Kidney epithelial cell (primary cell): Measurements from ENCODE around the gene RASAL1. TPM values are rescaled to one million over a fixed set of nuclear protein-coding genes. Genes with fewer than 3 reads are reported as not detected.

Experiments
- DNase-seq: peaks from one replicate; pipeline ENCODE4 v3.0.0-alpha.2; 2010; ENCODE audit warnings: low read depth
- H3K27me3 ChIP-seq: 2 replicates; pipeline ENCODE4 v1.6.0; 2011; ENCODE audit warnings: low read length; ENCODE audit not compliant: control insufficient read depth, insufficient read depth
- H3K36me3 ChIP-seq: 2 replicates; pipeline ENCODE4 v1.5.1; 2011; ENCODE audit warnings: low read length; ENCODE audit not compliant: control insufficient read depth, insufficient read depth
- H3K4me3 ChIP-seq: 2 replicates; pipeline ENCODE4 v1.5.1; 2011; ENCODE audit warnings: low read depth, mild to moderate bottlenecking, control low read depth, low read length
- total RNA-seq: library from RNA; depleted of rRNA; stranded (reverse); fragments of >200 nt; gene quantifications from 2 replicates; pipeline ENCODE4 v1.2.3, GENCODE V29; 2015
- TF ChIP-seq, protein P1 (sequence below): IDR thresholded peaks from 2 replicates; pipeline ENCODE4 v1.5.1; 2011; ENCODE audit warnings: mild to moderate bottlenecking, moderate library complexity, low read length, control low read depth, inconsistent platforms; ENCODE audit not compliant: insufficient read depth, poor library complexity, severe bottlenecking

RASAL1 gene
- total RNA-seq, 1 donor from 2014 or later: 1.1 TPM

DNA sequence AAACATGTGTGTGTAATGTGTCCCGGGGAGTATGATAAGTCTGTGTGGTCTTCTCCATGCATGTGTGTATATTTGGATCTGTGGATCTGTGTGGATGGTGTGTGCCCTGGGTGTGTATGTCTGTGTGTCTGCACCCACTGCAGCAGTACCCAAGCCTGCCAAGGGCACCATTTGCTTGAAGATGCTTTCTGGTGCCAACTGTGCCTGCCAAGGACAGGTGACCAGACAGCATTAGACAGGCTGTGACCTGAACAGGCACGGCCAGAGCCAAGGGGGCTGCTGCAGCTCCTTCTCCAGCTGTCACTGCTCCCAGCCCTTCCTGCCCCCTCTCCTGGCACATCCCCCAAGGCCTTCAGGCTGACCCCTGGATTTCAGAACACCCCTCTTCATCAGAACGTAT is 44.1 kb downstream of the RASAL1 start:
- no peaks in the 10 kb centered on the region for H3K36me3 ChIP-seq
- no peak overlapping the region for H3K4me3 ChIP-seq
- TF ChIP-seq, protein P1, sequence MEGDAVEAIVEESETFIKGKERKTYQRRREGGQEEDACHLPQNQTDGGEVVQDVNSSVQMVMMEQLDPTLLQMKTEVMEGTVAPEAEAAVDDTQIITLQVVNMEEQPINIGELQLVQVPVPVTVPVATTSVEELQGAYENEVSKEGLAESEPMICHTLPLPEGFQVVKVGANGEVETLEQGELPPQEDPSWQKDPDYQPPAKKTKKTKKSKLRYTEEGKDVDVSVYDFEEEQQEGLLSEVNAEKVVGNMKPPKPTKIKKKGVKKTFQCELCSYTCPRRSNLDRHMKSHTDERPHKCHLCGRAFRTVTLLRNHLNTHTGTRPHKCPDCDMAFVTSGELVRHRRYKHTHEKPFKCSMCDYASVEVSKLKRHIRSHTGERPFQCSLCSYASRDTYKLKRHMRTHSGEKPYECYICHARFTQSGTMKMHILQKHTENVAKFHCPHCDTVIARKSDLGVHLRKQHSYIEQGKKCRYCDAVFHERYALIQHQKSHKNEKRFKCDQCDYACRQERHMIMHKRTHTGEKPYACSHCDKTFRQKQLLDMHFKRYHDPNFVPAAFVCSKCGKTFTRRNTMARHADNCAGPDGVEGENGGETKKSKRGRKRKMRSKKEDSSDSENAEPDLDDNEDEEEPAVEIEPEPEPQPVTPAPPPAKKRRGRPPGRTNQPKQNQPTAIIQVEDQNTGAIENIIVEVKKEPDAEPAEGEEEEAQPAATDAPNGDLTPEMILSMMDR: no peak
- peaks cover 24% of the 10 kb centered on the region for H3K27me3 ChIP-seq
- no peak for DNase-seq

DNA sequence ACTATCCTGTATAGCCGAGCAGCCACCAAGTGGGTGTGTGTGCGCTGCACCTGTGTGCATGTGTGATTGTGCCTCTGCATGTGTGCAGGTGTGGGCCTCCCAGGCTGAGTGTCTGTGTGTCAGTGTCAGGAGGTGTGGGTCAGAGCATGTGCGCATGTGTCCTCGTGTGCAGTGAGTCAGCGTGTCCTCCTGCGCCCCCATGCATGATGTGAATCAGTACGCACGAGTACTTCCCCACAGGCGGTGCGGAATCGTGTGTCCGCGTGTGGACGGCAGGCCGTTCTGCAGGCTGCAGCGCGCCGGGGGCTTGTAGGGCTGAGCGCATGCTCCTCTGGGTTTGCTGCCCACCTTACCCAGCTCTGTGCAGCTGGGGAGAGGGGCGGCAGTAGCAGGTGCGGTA is 44.8 kb downstream of the RASAL1 start:
- DNase-seq: no peak
- TF ChIP-seq, protein P1: no peak
- peaks cover 24% of the 10 kb centered on the region for H3K27me3 ChIP-seq

DNA sequence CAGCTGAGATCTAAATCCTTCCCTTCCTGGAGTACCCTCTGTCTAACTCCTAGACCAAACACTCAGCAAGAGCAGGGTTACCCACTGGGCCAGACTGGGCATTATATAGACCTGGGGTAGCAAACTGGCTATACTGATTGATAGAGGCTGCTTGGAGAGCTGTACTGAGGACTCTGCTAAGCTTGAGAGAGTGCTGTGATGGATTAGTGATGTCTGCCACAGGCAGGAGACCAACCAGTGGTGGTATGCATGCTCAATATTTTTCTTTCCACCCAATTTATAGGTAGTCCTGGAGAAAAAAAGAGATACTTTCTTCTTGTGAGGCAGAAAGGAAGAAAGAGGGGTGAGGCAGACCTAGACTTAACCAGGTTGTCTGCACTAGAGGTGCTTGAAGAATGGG is 45.7 kb downstream of the RASAL1 start:
- Histone ChIP-seq H3K27me3 (peaks cover 24% of the 10 kb centered on the region), H3K4me3 (no peak overlapping the region), H3K36me3 (no peaks in the 10 kb centered on the region)
- TF ChIP-seq, protein P1: no peak
- no peak for DNase-seq

More for the DNA sequence above, 44.8 kb downstream of the RASAL1 start:
- H3K36me3 ChIP-seq: no peaks in the 10 kb centered on the region
- H3K4me3 ChIP-seq: no peak overlapping the region

DNA sequence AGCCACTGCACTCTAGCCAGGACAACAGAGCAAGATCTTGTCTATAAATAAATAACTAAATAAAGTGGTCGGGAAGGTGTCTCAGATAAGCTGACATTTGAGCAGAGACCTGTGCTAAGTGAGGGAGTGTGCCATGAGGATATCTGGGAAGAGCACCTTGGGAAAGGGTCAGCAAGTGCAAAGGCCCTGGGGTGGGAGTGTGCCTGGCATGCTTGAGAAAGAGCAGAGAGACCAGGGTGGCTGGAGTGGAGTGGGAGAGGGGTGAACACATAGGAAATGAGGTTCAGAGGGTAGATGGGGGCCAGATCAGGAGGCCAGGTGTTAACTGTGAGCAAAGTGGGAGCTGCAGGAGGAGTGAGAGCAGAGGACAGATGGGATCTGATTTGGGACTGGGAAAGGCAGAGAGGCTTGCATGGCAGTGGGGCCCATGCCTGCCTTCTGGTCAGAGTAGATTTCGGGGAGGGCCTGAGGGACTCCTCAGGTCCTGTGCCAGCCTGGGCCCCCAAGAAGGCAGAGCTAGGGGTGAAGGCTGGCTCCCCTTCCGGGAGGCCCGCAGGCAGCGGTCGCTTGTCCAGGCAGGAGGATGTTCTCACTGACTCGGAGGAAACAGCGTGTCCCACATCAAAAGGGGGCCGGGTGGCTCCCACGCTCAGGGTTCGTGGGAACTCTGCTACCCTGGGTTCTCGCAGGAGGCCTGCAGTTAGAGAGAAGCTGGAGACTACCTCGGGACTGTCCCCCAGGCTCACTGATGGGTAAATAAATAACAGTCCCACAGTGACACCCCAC is 46.4 kb downstream of the RASAL1 start:
- no peak for DNase-seq
- TF ChIP-seq, protein P1: no peak
- H3K27me3 ChIP-seq: peaks cover 26% of the 10 kb centered on the region
- H3K4me3 ChIP-seq: no peak overlapping the region
- H3K36me3 ChIP-seq: no peaks in the 10 kb centered on the region

DNA sequence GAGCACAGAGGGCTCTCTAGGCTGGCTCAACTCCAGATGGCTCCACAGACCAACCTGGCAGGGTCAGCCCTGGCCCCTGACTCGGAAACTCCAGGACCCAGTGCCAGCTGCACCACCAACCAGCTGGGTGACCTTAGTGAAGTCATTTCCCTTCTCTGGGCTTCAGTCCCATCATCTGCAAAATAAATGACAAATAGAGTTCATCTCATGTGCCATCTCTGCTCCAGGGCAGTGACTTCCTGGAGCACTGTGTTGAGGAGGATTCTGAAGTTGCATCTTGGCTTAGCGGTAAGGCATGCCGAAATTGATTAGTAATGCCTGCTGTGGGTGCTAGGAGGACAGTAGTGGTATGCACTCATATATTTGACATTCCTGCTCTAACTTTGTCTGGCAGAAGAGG is 47.5 kb downstream of the RASAL1 start:
- H3K4me3 ChIP-seq: no peak overlapping the region
- DNase-seq: no peak
- no peaks in the 10 kb centered on the region for H3K36me3 ChIP-seq
- peaks cover 24% of the 10 kb centered on the region for H3K27me3 ChIP-seq
- TF ChIP-seq, protein P1: no peak

DNA sequence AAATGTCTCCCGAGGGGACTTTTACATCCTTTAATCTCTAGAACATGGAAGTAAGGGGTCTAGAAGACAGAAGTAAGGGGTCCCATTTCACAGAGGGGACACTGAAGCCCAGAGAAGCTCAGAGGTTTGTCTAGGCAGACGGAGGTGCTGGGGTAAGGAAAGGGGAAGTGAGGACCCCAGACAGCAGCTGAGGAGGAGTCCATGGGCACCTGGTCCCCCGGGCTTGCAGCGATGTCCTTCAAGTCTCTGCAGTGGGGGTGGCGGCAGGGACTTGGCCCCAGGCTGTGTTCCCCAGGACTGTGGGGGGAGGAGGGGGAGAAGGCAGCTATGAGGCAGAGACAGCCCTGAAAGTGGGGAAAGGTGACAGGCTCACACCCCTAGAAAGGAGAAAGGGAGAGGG is 48.4 kb downstream of the RASAL1 start:
- no peaks in the 10 kb centered on the region for H3K36me3 ChIP-seq
- DNase-seq: no peak

More for the DNA sequence above, 48.4 kb downstream of the RASAL1 start:
- TF ChIP-seq, protein P1: no peak
- H3K4me3 ChIP-seq: no peak overlapping the region
- H3K27me3 ChIP-seq: peaks cover 20% of the 10 kb centered on the region
